ENCODE data around the gene MAGOH.

Gene MAGOH

GRCh38 chr1:53246261-53247134 lies 8.2 kb upstream of the MAGOH start:
- no peak for DNase-seq (ENCODE audit: low spot score)
- in situ Hi-C loops (cut with MboI; ENCODE audit: low sequenced_read_pairs, unreplicated experiment) = no loop called here
- TF ChIP-seq CTCF (IDR thresholded peaks at IDR 0.05; ENCODE audit: borderline replicate concordance, control extremely low read depth, extremely low read depth, insufficient read depth, missing control alignments) = no peak

- no peak for TF ChIP-seq CTCF (IDR thresholded peaks at IDR 0.05; ENCODE audit: borderline replicate concordance, control extremely low read depth, extremely low read depth, insufficient read depth, missing control alignments)
Measured at GRCh38 chr1:53244141-53244540, 5.8 kb upstream of the MAGOH start.

GRCh38 chr1:53242381-53242780 lies 4.1 kb upstream of the MAGOH start:
- no peak for DNase-seq (ENCODE audit: low spot score)
- no peak for TF ChIP-seq CTCF (IDR thresholded peaks at IDR 0.05; ENCODE audit: borderline replicate concordance, control extremely low read depth, extremely low read depth, insufficient read depth, missing control alignments)
- in situ Hi-C loops (cut with MboI; ENCODE audit: low sequenced_read_pairs, unreplicated experiment) = no loop called here

More at GRCh38 chr1:53244141-53244540, 5.8 kb upstream of the MAGOH start:
- in situ Hi-C loops (cut with MboI; ENCODE audit: low sequenced_read_pairs, unreplicated experiment) = no loop called here
- no peak for DNase-seq (ENCODE audit: low spot score)

GRCh38 chr1:53241828-53242227 lies 3.5 kb upstream of the MAGOH start:
- no peak for DNase-seq (ENCODE audit: low spot score)
- in situ Hi-C loops (cut with MboI; ENCODE audit: low sequenced_read_pairs, unreplicated experiment) = no loop called here

GRCh38 chr1:53237638-53238037 lies 680 bp downstream of the MAGOH start:
- DNase-seq (ENCODE audit: low spot score) = peak; percentile 15
- TF ChIP-seq CTCF (IDR thresholded peaks at IDR 0.05; ENCODE audit: borderline replicate concordance, control extremely low read depth, extremely low read depth, insufficient read depth, missing control alignments) = no peak
- in situ Hi-C loops (cut with MboI; ENCODE audit: low sequenced_read_pairs, unreplicated experiment) = loop anchor here (10.0 kb wide), 1 partner anchor 57 kb away; no protein-coding TSS in a partner anchor

More at GRCh38 chr1:53241828-53242227, 3.5 kb upstream of the MAGOH start:
- TF ChIP-seq CTCF (IDR thresholded peaks at IDR 0.05; ENCODE audit: borderline replicate concordance, control extremely low read depth, extremely low read depth, insufficient read depth, missing control alignments) = no peak

- TF ChIP-seq CTCF (IDR thresholded peaks at IDR 0.05; ENCODE audit: borderline replicate concordance, control extremely low read depth, extremely low read depth, insufficient read depth, missing control alignments) = no peak
- in situ Hi-C loops (cut with MboI; ENCODE audit: low sequenced_read_pairs, unreplicated experiment) = no loop called here
- no peak for DNase-seq (ENCODE audit: low spot score)
Measured at GRCh38 chr1:53220962-53221286, 17.4 kb downstream of the MAGOH start.

Data from GM13976 (cell line).